NCI-H1436 (cell line): ENCODE results near the gene GGA3.
"Not testable (repeated sequence)": the region's sequence is repeated elsewhere in the genome, so short reads cannot be mapped to it uniquely, and the experiment has no call there.

Experiments
- DNase-seq: peaks from one replicate; lab custom pipeline; 2025; lab: John Stamatoyannopoulos, UW

The GGA3 gene

DNA sequence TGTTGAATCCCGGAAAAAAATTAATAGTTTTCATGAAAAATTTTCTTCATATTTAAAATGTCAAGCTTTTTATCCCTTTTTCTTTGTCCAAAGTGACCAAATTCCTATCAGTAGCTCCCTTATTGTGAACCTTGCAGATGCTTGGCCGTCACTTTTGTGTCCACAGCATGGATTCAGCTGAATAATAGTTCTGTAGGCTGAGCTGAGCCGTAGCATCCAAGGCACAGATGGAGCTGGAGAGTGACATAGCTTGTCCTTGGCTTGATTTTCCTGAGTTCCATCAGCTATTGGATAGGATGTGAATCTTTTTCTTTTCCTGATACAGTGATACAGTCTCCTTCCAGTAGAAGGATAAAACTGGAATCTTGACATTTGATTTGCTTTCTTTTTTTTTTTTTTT is 52.3 kb downstream of the GGA3 start:
- DNase-seq: no peak

DNA sequence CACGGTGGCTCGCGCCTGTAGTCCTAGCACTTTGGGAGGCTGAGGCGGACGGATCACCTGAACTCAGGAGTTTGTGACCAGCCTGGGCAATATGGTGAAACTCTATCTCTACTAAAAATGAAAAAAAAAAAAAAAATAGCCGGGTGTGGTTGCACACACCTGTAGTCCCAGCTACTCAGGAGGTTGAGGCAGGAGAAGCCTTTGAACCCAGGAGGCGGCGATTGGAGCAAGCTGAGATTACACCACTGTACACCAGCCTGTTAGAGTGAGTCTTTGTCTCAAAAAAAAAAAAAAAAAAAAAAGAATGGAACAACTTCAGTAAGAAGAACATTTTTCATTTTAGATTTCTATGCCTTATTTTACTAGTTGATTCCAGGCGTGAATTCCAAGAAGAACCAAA is 53.2 kb downstream of the GGA3 start:
- DNase-seq: no peak

DNA sequence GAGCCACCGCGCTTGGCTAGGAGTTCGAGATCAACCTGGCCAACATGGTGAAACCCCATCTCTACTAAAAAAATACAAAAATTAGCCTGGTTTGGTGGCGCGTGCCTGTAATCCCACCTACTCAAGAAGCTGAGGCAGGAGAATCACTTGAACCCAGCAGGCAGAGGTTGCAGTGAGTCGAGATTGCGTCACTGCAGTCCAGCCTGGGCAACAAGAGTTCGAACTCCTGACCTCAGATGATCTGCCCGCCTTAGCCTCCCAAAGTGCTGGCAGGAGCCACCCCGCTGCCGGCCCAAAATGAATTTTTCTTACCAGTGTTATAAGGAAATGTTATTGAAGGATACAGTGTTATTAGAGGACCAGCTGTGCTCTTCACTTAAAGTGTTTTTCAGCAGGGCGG is 53.6 kb downstream of the GGA3 start:
- no peak for DNase-seq

DNA sequence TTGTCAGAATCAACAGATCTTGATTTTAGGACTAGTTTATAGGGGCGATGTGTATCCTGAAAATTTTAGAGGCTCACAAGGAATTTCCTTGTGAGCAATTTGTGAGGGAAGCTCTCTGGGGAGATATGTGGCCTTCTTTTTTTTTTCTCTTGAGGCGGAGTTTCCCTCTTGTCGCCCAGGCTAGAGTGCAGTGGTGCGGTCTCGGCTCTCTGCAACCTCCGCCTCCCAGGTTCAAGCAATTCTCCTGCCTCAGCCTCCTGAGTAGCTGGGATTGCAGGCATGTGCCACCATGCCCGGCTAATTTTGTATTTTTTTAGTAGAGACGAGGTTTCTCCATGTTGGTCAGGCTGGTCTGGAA is 54.4 kb downstream of the GGA3 start:
- not testable (repeated sequence) for DNase-seq

DNA sequence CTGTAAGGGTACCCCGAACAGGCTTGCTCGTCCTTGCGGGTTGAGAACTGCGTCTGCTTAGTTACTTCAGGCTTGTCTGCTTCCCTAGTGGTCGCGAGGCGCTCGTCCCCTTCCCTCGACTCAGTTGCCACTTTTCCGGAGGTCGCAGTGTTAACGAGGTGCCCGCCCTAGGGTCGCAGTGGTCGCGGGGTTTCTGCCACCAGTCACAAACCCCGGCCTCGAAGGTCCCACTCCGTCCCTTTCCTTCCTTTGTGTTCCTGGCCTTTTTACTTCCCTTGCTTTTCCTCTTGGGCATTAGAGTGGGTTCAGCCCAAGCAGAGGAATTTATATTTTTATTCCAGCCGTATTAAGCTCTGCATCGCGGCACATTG is 55.6 kb downstream of the GGA3 start:
- DNase-seq: no peak

DNA sequence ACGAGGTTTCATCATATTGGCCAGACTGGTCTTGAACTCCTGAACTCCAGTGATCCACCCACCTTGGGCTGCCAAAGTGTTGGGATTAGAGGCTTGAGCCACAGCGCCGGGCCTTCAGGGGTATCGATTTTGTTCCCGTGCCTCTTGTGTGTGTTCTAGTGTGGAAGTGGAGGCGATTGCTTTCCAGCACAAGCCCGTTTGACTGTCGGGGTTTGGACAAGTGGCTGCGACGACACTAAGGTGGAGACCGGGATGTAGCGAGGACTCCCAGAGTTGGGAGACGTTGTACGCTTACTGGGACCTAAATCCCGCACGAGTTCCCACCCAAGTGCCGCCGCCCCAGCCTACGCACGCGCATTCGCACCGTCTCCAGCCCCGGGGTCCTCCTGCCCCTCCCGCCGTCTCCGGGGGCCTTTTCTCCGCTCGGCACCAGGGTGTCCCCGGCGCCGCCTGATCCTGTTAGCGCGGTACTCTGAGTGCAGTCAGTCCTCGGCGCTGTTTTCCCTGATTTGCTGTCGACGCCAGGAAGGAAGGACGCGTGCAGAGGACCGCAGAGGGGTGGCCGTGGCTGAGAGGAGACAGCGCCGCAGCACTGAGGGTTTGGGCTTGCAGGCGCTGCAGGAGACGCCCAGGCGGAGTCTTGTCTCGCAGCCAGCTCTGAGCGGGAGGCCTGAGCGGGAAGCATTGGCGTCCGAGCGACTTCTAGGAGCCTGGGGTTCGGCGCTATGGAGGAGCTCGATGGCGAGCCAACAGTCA is 56.2 kb downstream of the GGA3 start, which contains the start of gene NUP85:
NUP85 (plus strand) TSS at position 643 of the 756 bp plus-strand sequence; CDS start at position 726, 83 bp downstream.
- peak; percentile 96 for DNase-seq

DNA sequence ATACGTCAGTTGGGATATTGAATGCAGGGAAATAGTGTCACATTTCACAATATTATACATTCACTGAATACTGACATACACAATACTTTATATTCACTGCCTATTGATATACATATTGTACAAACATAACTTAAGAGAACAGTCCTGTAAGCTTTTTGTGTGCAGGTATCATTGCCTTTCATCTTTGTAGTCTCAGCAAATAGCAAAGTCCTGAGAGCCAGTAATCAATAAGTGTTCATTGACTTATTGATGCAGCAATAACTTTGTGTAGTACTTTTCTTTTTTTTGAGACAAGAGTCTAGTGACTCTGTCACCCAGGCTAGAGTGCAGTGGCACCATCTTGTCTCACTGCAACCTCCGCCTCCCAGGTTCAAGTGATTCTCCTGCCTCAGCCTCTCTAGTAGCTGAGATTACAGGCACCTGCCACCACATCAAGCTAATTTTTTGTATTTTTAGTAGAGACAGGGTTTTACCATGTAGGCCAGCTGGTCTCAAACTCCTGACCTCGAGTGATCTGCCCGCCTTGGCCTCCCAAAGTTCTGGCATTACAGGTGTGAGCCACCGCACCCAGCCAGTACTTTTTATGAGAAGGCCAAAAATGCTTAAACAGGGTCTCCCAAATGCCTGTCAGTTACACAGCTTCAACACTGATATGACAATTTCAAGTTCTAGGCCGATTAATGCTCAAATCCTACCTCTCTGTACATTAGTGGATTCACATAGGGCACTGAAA is 61.4 kb downstream of the GGA3 start:
- no peak for DNase-seq

DNA sequence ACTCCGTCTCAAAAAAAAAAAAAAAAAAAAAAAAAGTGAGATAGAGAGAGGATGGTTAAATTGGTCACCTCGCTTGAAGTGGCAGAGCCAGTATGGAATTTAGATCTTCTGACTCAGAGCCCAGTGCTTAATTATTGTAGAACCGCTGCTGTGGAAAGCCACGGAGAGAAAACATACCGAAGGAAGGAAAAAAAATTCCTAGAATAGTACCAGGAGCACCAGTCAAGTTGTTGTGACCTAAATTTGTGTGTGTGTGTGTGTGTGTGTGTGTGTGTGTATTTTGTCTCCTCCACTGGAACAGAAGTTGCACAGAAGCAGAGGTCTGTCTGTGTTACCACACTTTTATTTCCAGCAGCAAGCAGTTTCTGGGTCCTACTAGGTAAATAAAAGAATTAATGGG is 66.5 kb downstream of the GGA3 start:
- no peak for DNase-seq

DNA sequence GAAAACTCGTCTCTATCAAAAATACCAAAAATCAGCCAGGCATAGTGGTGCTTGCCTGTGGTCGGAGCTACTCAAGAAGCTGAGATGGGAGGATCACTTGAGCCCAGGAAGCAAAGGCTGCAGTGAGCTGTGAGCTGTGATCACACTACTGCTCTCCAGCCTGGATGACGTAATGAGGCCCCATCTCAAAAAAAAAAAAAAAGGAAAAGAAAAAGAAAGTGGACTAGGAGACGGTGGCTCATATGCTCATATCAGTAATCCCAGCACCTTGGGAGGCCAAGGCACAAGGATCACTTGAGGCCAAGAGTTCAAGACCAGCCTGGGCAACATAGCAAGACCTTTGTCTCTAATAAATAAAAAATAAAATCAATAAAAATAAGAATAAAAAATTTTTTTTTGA is 69.8 kb downstream of the GGA3 start:
- DNase-seq: no peak

DNA sequence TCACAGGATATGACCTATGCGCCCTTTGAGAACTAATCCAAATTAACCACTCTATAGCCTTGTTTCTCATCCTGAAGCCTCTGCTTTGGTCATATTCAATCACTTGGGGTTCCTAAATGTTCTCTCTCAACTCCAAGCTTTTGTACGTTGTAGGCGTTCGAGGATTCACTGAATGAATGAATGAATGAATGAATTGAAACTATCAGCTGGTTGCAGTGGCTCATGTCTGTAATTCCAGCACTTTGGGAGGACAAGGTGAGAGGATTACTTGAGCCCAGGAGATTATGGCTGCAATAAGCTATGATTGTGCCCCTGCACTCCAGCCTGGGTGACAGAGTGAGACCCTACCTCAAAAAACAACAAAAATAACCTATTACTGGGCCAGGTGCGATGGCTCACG is 72.8 kb downstream of the GGA3 start:
- no peak for DNase-seq
